ENCODE data around the gene CTSD.

CTSD gene

GRCh38 chr11:1754376-1755150 lies 9.2 kb downstream of the CTSD start:
- no peak for DNase-seq

- no peak for DNase-seq
Measured at GRCh38 chr11:1753929-1754305, 9.8 kb downstream of the CTSD start.

- no peak for DNase-seq
Measured at GRCh38 chr11:1753229-1753928, 10.3 kb downstream of the CTSD start.

GRCh38 chr11:1752907-1753228 lies 10.9 kb downstream of the CTSD start:
- no peak for DNase-seq

- DNase-seq, result no peak
Measured at GRCh38 chr11:1751999-1752906, 11.5 kb downstream of the CTSD start.

GRCh38 chr11:1751531-1751921 lies 12.2 kb downstream of the CTSD start:
- DNase-seq, result no peak

- no peak for DNase-seq
Measured at GRCh38 chr11:1750840-1751530, 12.7 kb downstream of the CTSD start.

- no peak for DNase-seq
Measured at GRCh38 chr11:1750481-1750839, 13.3 kb downstream of the CTSD start, which contains the start of gene IFITM10. IFITM10 (minus strand) TSS chr11:1750595; CDS start chr11:1750442, 153 bp downstream.

- peak; percentile 43 for DNase-seq
Measured at GRCh38 chr11:1749395-1750351, 14.1 kb downstream of the CTSD start.

GRCh38 chr11:1748636-1749394 lies 14.9 kb downstream of the CTSD start:
- DNase-seq, result no peak

- no peak for DNase-seq
Measured at GRCh38 chr11:1747753-1748635, 15.7 kb downstream of the CTSD start.

GRCh38 chr11:1746956-1747752 lies 16.6 kb downstream of the CTSD start:
- DNase-seq, result no peak

GRCh38 chr11:1746511-1746931 lies 17.2 kb downstream of the CTSD start:
- no peak for DNase-seq

- DNase-seq, result no peak
Measured at GRCh38 chr11:1745701-1746320, 17.9 kb downstream of the CTSD start.

GRCh38 chr11:1744891-1745700 lies 18.6 kb downstream of the CTSD start:
- DNase-seq, result no peak

- DNase-seq, result no peak
Measured at GRCh38 chr11:1744137-1744886, 19.4 kb downstream of the CTSD start.

Data from DMS153 (cell line).